PC-9 (cell line): ENCODE results near the gene USHBP1. TPM values are rescaled to one million over a fixed set of nuclear protein-coding genes. Genes with fewer than 3 reads are reported as not detected.

Experiments
- BruUV-seq: library from RNA; stranded (reverse); fragments of 400-500 nt; replicated peaks from 2 replicates; lab custom pipeline; 2021; lab: Mats Ljungman, UMichigan
- CTCF ChIA-PET: fragments of 300-600 bp; sonication (Branson Sonifier 250); formaldehyde crosslinking; loops from one replicate; lab custom pipeline; 2022; ENCODE audit warnings: antibody characterized with exemption; lab: Charles Lee
- POLR2A ChIA-PET: fragments of 300-600 bp; sonication (Branson Sonifier 250); formaldehyde crosslinking; loops from one replicate; lab custom pipeline; 2022; ENCODE audit warnings: antibody characterized with exemption; ENCODE audit not compliant: unreplicated experiment; lab: Charles Lee
- DNase-seq, 2 experiments: peaks; one replicate each; pipeline versions ENCODE4 v3.0.0 to v3.0.0-alpha.2; 2015 to 2022; ENCODE audit warnings: mixed read lengths in 1 of 2
- H2AFZ ChIP-seq: fragments of 200-600 bp; sonication (generic); 2 replicates; pipeline ENCODE4 v1.8.1; 2017; ENCODE audit warnings: antibody characterized with exemption
- H3F3A ChIP-seq: fragments of 200-600 bp; sonication (generic); 2 replicates; pipeline ENCODE4 v1.8.1; 2017; ENCODE audit warnings: antibody characterized with exemption, mild to moderate bottlenecking, low read depth; ENCODE audit not compliant: insufficient read depth
- H3K27ac ChIP-seq: fragments of 200-600 bp; sonication (generic); 2 replicates; pipeline ENCODE4 v1.6.1; 2016; ENCODE audit warnings: mixed run types
- H3K27me3 ChIP-seq: fragments of 200-600 bp; sonication (generic); 2 replicates; pipeline ENCODE4 v1.6.1; 2016; ENCODE audit warnings: low read depth, mixed run types; ENCODE audit not compliant: insufficient read depth
- H3K36me3 ChIP-seq: fragments of 200-600 bp; sonication (generic); 2 replicates; pipeline ENCODE4 v1.6.1; 2016; ENCODE audit warnings: low read depth, mixed run types
- H3K4me1 ChIP-seq: fragments of 200-600 bp; sonication (generic); replicated peaks from 2 replicates; pipeline ENCODE4 v1.6.1; 2016; ENCODE audit warnings: mixed run types; ENCODE audit not compliant: insufficient read depth
- H3K4me2 ChIP-seq: fragments of 200-600 bp; sonication (generic); 2 replicates; pipeline ENCODE4 v1.6.1; 2017; ENCODE audit warnings: mixed run types
- H3K4me3 ChIP-seq: fragments of 200-600 bp; sonication (generic); 2 replicates; pipeline ENCODE4 v1.6.1; 2016; ENCODE audit warnings: mixed run types
- H3K79me2 ChIP-seq: fragments of 200-600 bp; sonication (generic); 2 replicates; pipeline ENCODE4 v1.6.1; 2017; ENCODE audit warnings: low read depth, mixed run types
- H3K9me2 ChIP-seq: fragments of 200-600 bp; sonication (generic); 2 replicates; pipeline ENCODE4 v1.8.1; 2017; ENCODE audit warnings: mild to moderate bottlenecking; ENCODE audit not compliant: insufficient read depth
- H3K9me3 ChIP-seq: fragments of 200-600 bp; sonication (generic); 2 replicates; pipeline ENCODE4 v1.8.1; 2016; ENCODE audit warnings: low read depth; ENCODE audit not compliant: insufficient read depth
- H4K20me1 ChIP-seq: fragments of 200-600 bp; sonication (generic); 2 replicates; pipeline ENCODE4 v1.8.1; 2017; ENCODE audit not compliant: insufficient read depth
- CTCF ChIP-seq: fragments of 200-600 bp; sonication (generic); conservative IDR thresholded peaks from 2 replicates; pipeline ENCODE4 v1.6.1; 2017; ENCODE audit warnings: mixed run types, antibody characterized with exemption, mild to moderate bottlenecking, moderate library complexity
- EZH2 ChIP-seq: fragments of 200-600 bp; sonication (generic); IDR thresholded peaks from 2 replicates; pipeline ENCODE4 v1.8.0; 2017; ENCODE audit warnings: antibody characterized with exemption, low read depth
- intact Hi-C: fragments of 100-400 bp; cut with micrococcal nuclease; formaldehyde crosslinking; loops from one replicate; pipeline ENCODE4 v1.10.0; 2022; ENCODE audit not compliant: unreplicated experiment
- total RNA-seq: library from RNA; stranded (reverse); gene quantifications from 2 replicates; pipeline ENCODE4 v1.2.3, GENCODE V29; 2021

The USHBP1 gene
- total RNA-seq, 1 experiment from 2014 or later: not detected

GRCh38 chr19:17246681-17247425 lies 17.7 kb downstream of the USHBP1 start:
- H3K4me2 ChIP-seq: peak overlapping the region; percentile 86
- H3K79me2 ChIP-seq: peaks cover 38% of the 10 kb centered on the region
- H2AFZ ChIP-seq: peak overlapping the region; percentile 41; the same call in 1 of the 2 replicates
- BruUV-seq: TSS peak; percentile 49
- TF ChIP-seq CTCF (no peak), EZH2 (no peak)
- H4K20me1 ChIP-seq: peaks cover 20% of the 10 kb centered on the region
- no peaks in the 10 kb centered on the region for H3K36me3 ChIP-seq
- DNase-seq: peak in 1 of 2 experiments; percentile 53
- intact Hi-C loops: loop anchor here (1.0 to 2.0 kb wide), 2 partner anchors 14 to 20 kb away; partner anchors contain the start of gene BABAM1
- H3K4me3 ChIP-seq: peak overlapping the region; percentile 61; the same call in 1 of the 2 replicates
- CTCF ChIA-PET: no interaction called here
- H3F3A ChIP-seq: peaks cover 37% of the 10 kb centered on the region
- POLR2A ChIA-PET: interaction anchor here (0.5 kb wide), 1 partner anchor 21 kb away, joined by 3 read pairs; the partner anchor contains the start of gene OCEL1
- H3K4me1 ChIP-seq: peaks cover 54% of the 10 kb centered on the region
- peak overlapping the region; percentile 95 for H3K27ac ChIP-seq
- H3K9me2 ChIP-seq: no peaks in the 10 kb centered on the region
- H3K9me3 ChIP-seq: no peaks in the 10 kb centered on the region
- H3K27me3 ChIP-seq: no peaks in the 10 kb centered on the region

- peaks cover 67% of the 10 kb centered on the region for H3K4me1 ChIP-seq
- H3K79me2 ChIP-seq: peaks cover 51% of the 10 kb centered on the region
- CTCF ChIA-PET: no interaction called here
- peak within 1 kb of the TSS; percentile 95 for H3K27ac ChIP-seq
- no peak for TF ChIP-seq EZH2
- no peak for TF ChIP-seq CTCF
- H3K27me3 ChIP-seq: no peaks in the 10 kb centered on the region
- H3K9me3 ChIP-seq: no peaks in the 10 kb centered on the region
- peaks cover 33% of the 10 kb centered on the region for H4K20me1 ChIP-seq
- H3K36me3 ChIP-seq: 0 out of 2 replicates have a peak, but pooled peaks cover 5% of the 10 kb centered on the region
- POLR2A ChIA-PET: no interaction called here
- peak within 1 kb of the TSS; percentile 41; the same call in 1 of the 2 replicates for H2AFZ ChIP-seq
- H3K4me3 ChIP-seq: peak within 1 kb of the TSS; percentile 82
- DNase-seq: no peak
- H3F3A ChIP-seq: peaks cover 40% of the 10 kb centered on the region
- BruUV-seq: no TSS peak
- intact Hi-C loops: no loop called here
- peak within 1 kb of the TSS; percentile 89 for H3K4me2 ChIP-seq
- no peaks in the 10 kb centered on the region for H3K9me2 ChIP-seq
Measured at GRCh38 chr19:17245535-17245984, 19.0 kb downstream of the USHBP1 start, which contains the start of gene NR2F6. Gene NR2F6, minus strand, starts transcription at chr19:17245919. Its CDS starts 699 bp downstream, at chr19:17245220.

- POLR2A ChIA-PET: interaction anchor here (0.6 kb wide), 1 partner anchor 16 kb away, joined by 6 read pairs; no protein-coding TSS in a partner anchor
- Histone ChIP-seq H3K27me3 (no peaks in the 10 kb centered on the region), H3F3A (peaks cover 42% of the 10 kb centered on the region), H2AFZ (peak overlapping the region; percentile 63; the same call in 1 of the 2 replicates), H4K20me1 (peaks cover 36% of the 10 kb centered on the region), H3K9me2 (no peaks in the 10 kb centered on the region), H3K4me1 (peaks cover 69% of the 10 kb centered on the region), H3K27ac (peak overlapping the region; percentile 47), H3K4me3 (peak overlapping the region; percentile 82), H3K9me3 (no peaks in the 10 kb centered on the region), H3K79me2 (peaks cover 58% of the 10 kb centered on the region), H3K4me2 (peak overlapping the region; percentile 89), H3K36me3 (0 out of 2 replicates have a peak, but pooled peaks cover 5% of the 10 kb centered on the region)
- no TSS peak for BruUV-seq
- TF ChIP-seq EZH2: no peak
- no peak for TF ChIP-seq CTCF
- peak; percentile 34 to 53 for DNase-seq
- CTCF ChIA-PET: no interaction called here
- intact Hi-C loops: no loop called here
Measured at GRCh38 chr19:17244618-17245534, 19.7 kb downstream of the USHBP1 start.
